ENCODE measurements around the gene TLE1.

Gene TLE1

GRCh38 chr9:81720450-81721086, 31.2 kb upstream of the TLE1 start:
- in situ Hi-C loops (cut with HindIII; ENCODE audit: low pct_ligation_motif_present, low sequenced_read_pairs): no loop called here
- H3K27me3 ChIP-seq (replicated peaks): no peaks in the 10 kb centered on the region
- TF ChIP-seq CTCF (IDR thresholded peaks at IDR 0.05; ENCODE audit: low read depth, low read length, missing control alignments): no peak
- no peak overlapping the region for H3K27ac ChIP-seq
- DNase-seq: no peak
- no peak overlapping the region for H3K4me3 ChIP-seq (ENCODE audit: low read depth, low read length)
- no peaks in the 10 kb centered on the region for H3K36me3 ChIP-seq (replicated peaks)

GRCh38 chr9:81719972-81720371, 30.6 kb upstream of the TLE1 start:
- H3K4me3 ChIP-seq (ENCODE audit: low read depth, low read length): no peak overlapping the region
- in situ Hi-C loops (cut with HindIII; ENCODE audit: low pct_ligation_motif_present, low sequenced_read_pairs): no loop called here
- no peak for TF ChIP-seq CTCF (IDR thresholded peaks at IDR 0.05; ENCODE audit: low read depth, low read length, missing control alignments)

GRCh38 chr9:81718244-81718643, 28.9 kb upstream of the TLE1 start:
- DNase-seq: no peak
- no peaks in the 10 kb centered on the region for H3K27me3 ChIP-seq (replicated peaks)
- H3K36me3 ChIP-seq (replicated peaks): no peaks in the 10 kb centered on the region
- no peak for TF ChIP-seq CTCF (IDR thresholded peaks at IDR 0.05; ENCODE audit: low read depth, low read length, missing control alignments)
- in situ Hi-C loops (cut with HindIII; ENCODE audit: low pct_ligation_motif_present, low sequenced_read_pairs): no loop called here
- no peak overlapping the region for H3K27ac ChIP-seq
- H3K4me3 ChIP-seq (ENCODE audit: low read depth, low read length): no peak overlapping the region

More at GRCh38 chr9:81719972-81720371, 30.6 kb upstream of the TLE1 start:
- no peaks in the 10 kb centered on the region for H3K27me3 ChIP-seq (replicated peaks)
- no peak overlapping the region for H3K27ac ChIP-seq
- DNase-seq: no peak
- no peaks in the 10 kb centered on the region for H3K36me3 ChIP-seq (replicated peaks)

- in situ Hi-C loops (cut with HindIII; ENCODE audit: low pct_ligation_motif_present, low sequenced_read_pairs): no loop called here
- no peak overlapping the region for H3K27ac ChIP-seq
- no peak for TF ChIP-seq CTCF (IDR thresholded peaks at IDR 0.05; ENCODE audit: low read depth, low read length, missing control alignments)
- no peaks in the 10 kb centered on the region for H3K36me3 ChIP-seq (replicated peaks)
- no peaks in the 10 kb centered on the region for H3K27me3 ChIP-seq (replicated peaks)
- no peak for DNase-seq
- H3K4me3 ChIP-seq (ENCODE audit: low read depth, low read length): no peak overlapping the region
These were observed 28.4 kb upstream of the TLE1 start for GRCh38 chr9:81717747-81718077.

GRCh38 chr9:81717061-81717746, 27.9 kb upstream of the TLE1 start:
- TF ChIP-seq CTCF (IDR thresholded peaks at IDR 0.05; ENCODE audit: low read depth, low read length, missing control alignments): no peak
- no peak overlapping the region for H3K27ac ChIP-seq
- no peak overlapping the region for H3K4me3 ChIP-seq (ENCODE audit: low read depth, low read length)
- no peak for DNase-seq
- H3K27me3 ChIP-seq (replicated peaks): no peaks in the 10 kb centered on the region
- no peaks in the 10 kb centered on the region for H3K36me3 ChIP-seq (replicated peaks)
- in situ Hi-C loops (cut with HindIII; ENCODE audit: low pct_ligation_motif_present, low sequenced_read_pairs): no loop called here

- Histone ChIP-seq H3K4me3 (ENCODE audit: low read depth, low read length) (no peak overlapping the region), H3K27ac (no peak overlapping the region), H3K27me3 (replicated peaks) (no peaks in the 10 kb centered on the region), H3K36me3 (replicated peaks) (no peaks in the 10 kb centered on the region)
- in situ Hi-C loops (cut with HindIII; ENCODE audit: low pct_ligation_motif_present, low sequenced_read_pairs): no loop called here
- DNase-seq: peak; percentile 59
- no peak for TF ChIP-seq CTCF (IDR thresholded peaks at IDR 0.05; ENCODE audit: low read depth, low read length, missing control alignments)
These were observed 27.1 kb upstream of the TLE1 start for GRCh38 chr9:81716409-81716808.

All from brain microvascular endothelial cell (primary cell).